ENCODE results near the gene TMEM72. TPM values are rescaled to one million over a fixed set of nuclear protein-coding genes. Genes with fewer than 3 reads are reported as not detected.

The TMEM72 gene
- total RNA-seq, 1 donor from 2014 or later: not detected

DNA sequence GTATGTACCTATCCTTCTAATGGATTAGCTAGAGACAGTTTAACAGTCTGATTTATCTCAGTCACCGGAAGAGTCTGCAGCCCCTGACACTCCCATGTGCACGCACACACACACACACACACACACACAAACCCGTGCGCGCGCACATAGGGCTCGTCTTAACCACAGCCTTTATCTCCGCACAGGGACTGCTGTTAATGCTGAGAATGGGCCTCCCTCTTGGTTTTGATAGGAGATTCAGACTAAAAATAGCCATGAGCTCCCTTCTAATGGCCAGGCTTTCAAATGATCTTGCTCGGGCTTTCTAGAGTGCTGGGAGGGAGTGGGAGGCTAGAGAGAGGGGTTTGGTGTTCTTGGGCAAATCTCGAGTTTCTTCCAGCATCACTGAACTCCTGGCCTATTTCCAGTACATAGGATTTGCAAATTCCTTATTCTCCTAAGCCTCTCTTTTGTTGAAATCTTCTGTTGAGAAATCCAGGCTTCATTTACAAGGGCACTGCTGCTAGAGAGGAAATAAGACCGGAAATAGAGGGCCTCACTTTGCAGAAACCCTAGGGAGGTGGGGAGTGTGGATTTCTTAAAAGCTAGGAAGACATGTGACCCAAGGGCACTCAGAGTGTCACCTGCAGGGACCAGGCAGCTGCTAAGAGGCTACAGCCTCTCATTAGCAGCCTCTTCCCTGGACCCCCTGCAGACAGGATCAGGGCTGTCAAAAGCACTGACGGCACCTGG, 2.4 kb downstream of the TMEM72 start:
- peaks cover 17% of the 10 kb centered on the region for H3K27me3 ChIP-seq (ENCODE audit: control insufficient read depth, insufficient read depth, low read length)
- TF ChIP-seq, protein P1, sequence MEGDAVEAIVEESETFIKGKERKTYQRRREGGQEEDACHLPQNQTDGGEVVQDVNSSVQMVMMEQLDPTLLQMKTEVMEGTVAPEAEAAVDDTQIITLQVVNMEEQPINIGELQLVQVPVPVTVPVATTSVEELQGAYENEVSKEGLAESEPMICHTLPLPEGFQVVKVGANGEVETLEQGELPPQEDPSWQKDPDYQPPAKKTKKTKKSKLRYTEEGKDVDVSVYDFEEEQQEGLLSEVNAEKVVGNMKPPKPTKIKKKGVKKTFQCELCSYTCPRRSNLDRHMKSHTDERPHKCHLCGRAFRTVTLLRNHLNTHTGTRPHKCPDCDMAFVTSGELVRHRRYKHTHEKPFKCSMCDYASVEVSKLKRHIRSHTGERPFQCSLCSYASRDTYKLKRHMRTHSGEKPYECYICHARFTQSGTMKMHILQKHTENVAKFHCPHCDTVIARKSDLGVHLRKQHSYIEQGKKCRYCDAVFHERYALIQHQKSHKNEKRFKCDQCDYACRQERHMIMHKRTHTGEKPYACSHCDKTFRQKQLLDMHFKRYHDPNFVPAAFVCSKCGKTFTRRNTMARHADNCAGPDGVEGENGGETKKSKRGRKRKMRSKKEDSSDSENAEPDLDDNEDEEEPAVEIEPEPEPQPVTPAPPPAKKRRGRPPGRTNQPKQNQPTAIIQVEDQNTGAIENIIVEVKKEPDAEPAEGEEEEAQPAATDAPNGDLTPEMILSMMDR (IDR thresholded peaks at IDR 0.05; ENCODE audit: insufficient read depth, low read length, poor library complexity, severe bottlenecking): no peak
- H3K4me3 ChIP-seq (ENCODE audit: low read depth, low read length): no peak overlapping the region
- no peak for DNase-seq (ENCODE audit: low read depth)
- no peaks in the 10 kb centered on the region for H3K36me3 ChIP-seq (ENCODE audit: control insufficient read depth, insufficient read depth, low read length)

DNA sequence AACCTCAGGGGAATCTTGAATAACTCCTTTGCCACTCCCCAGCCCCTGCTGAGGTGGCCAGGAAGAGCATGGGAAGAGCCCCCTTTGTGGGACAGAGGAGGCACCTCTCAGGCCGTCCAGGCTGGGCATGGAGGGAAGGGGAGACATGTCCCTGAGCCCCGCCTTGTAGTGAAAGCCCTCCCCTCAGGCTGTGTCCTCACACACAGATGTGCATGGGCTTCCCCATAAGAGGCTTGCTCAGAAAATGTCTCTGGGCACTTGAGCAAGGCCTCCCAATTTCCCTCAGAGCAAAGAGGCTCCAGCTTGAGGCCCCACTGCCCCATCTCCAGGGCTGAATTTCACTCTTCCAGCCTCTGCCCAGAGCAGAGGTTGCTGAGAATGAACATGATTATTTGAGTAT, 3.8 kb downstream of the TMEM72 start:
- no peak for DNase-seq (ENCODE audit: low read depth)
- Histone ChIP-seq H3K27me3 (ENCODE audit: control insufficient read depth, insufficient read depth, low read length) (peaks cover 15% of the 10 kb centered on the region), H3K4me3 (ENCODE audit: low read depth, low read length) (no peak overlapping the region), H3K36me3 (ENCODE audit: control insufficient read depth, insufficient read depth, low read length) (no peaks in the 10 kb centered on the region)
- TF ChIP-seq, protein P1 (IDR thresholded peaks at IDR 0.05; ENCODE audit: insufficient read depth, low read length, poor library complexity, severe bottlenecking): no peak

DNA sequence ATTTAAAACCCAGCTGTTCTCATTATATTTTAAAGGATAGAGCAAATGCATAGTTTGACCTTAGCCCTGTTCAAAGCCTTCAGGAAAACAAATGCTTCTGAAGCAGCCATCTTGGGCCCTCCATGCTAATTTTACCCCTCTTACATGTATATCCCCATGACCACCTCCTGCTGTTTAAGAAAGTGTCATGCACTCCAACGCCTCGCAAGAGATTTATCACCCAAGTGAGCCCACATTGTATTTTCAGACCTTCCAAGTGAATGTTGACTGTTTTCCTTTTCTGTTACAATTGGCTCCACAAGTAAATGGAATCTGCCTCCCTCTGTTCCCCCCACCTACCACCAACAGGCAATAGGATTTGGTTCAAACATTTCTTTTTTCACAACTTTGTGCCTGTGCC, 5.3 kb downstream of the TMEM72 start:
- no peak overlapping the region for H3K4me3 ChIP-seq (ENCODE audit: low read depth, low read length)
- H3K27me3 ChIP-seq (ENCODE audit: control insufficient read depth, insufficient read depth, low read length): peaks cover 15% of the 10 kb centered on the region
- no peak for DNase-seq (ENCODE audit: low read depth)

DNA sequence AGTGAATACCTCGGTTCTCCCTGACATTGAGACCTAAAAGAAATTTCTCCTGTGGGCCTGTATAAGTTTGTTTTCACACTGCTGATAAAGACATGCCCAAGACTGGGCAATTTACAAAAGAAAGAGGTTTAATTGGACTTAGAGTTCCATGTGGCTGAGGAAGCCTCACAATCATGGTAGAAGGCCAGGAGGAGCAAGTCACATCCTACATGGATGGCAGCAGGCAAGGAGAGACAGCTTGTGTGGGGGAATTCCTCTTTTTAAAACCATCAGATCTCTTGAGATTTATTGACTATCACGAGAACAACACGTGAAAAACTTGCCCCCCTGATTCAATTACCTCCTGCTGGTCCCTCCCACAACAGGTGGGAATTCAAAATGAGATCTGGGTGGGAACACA, 6.7 kb downstream of the TMEM72 start:
- TF ChIP-seq, protein P1 (IDR thresholded peaks at IDR 0.05; ENCODE audit: insufficient read depth, low read length, poor library complexity, severe bottlenecking): no peak
- H3K27me3 ChIP-seq (ENCODE audit: control insufficient read depth, insufficient read depth, low read length): peaks cover 5% of the 10 kb centered on the region

More for the DNA sequence above, 5.3 kb downstream of the TMEM72 start:
- TF ChIP-seq, protein P1 (IDR thresholded peaks at IDR 0.05; ENCODE audit: insufficient read depth, low read length, poor library complexity, severe bottlenecking): no peak
- no peaks in the 10 kb centered on the region for H3K36me3 ChIP-seq (ENCODE audit: control insufficient read depth, insufficient read depth, low read length)

GRCh38 chr10:44920252-44920651, 9.1 kb downstream of the TMEM72 start:
- Histone ChIP-seq H3K27me3 (ENCODE audit: control insufficient read depth, insufficient read depth, low read length) (peaks cover 8% of the 10 kb centered on the region), H3K36me3 (ENCODE audit: control insufficient read depth, insufficient read depth, low read length) (no peaks in the 10 kb centered on the region), H3K4me3 (ENCODE audit: low read depth, low read length) (no peak overlapping the region)
- DNase-seq (ENCODE audit: low read depth): no peak
- TF ChIP-seq, protein P1 (IDR thresholded peaks at IDR 0.05; ENCODE audit: insufficient read depth, low read length, poor library complexity, severe bottlenecking): no peak

More for the DNA sequence above, 6.7 kb downstream of the TMEM72 start:
- Histone ChIP-seq H3K4me3 (ENCODE audit: low read depth, low read length) (no peak overlapping the region), H3K36me3 (ENCODE audit: control insufficient read depth, insufficient read depth, low read length) (no peaks in the 10 kb centered on the region)
- no peak for DNase-seq (ENCODE audit: low read depth)

GRCh38 chr10:44921061-44921460, 9.9 kb downstream of the TMEM72 start:
- DNase-seq (ENCODE audit: low read depth): no peak
- Histone ChIP-seq H3K36me3 (ENCODE audit: control insufficient read depth, insufficient read depth, low read length) (no peaks in the 10 kb centered on the region), H3K27me3 (ENCODE audit: control insufficient read depth, insufficient read depth, low read length) (peaks cover 5% of the 10 kb centered on the region), H3K4me3 (ENCODE audit: low read depth, low read length) (no peak overlapping the region)
- TF ChIP-seq, protein P1 (IDR thresholded peaks at IDR 0.05; ENCODE audit: insufficient read depth, low read length, poor library complexity, severe bottlenecking): no peak
